Lower leg skin (tissue), 3 donors: Measurements from ENCODE around the gene PTCH1.

ENCODE experiments used
- POLR2A ChIP-seq, 2 donors: fragments of 450-650 bp; IDR thresholded peaks; one replicate each; pipeline ENCODE4 v1.6.1; 2016 to 2017; ENCODE audit warnings: antibody characterized with exemption in 2 of 2, mild to moderate bottlenecking in 1 of 2, moderate library complexity in 1 of 2
- TF ChIP-seq, protein P1 (sequence below), 3 donors: fragments of 450-650 bp; IDR thresholded peaks; one replicate each; pipeline ENCODE4 v1.5.1; 2016; ENCODE audit warnings: antibody characterized with exemption in 3 of 3, mild to moderate bottlenecking in 3 of 3, moderate library complexity in 2 of 3

DNA sequence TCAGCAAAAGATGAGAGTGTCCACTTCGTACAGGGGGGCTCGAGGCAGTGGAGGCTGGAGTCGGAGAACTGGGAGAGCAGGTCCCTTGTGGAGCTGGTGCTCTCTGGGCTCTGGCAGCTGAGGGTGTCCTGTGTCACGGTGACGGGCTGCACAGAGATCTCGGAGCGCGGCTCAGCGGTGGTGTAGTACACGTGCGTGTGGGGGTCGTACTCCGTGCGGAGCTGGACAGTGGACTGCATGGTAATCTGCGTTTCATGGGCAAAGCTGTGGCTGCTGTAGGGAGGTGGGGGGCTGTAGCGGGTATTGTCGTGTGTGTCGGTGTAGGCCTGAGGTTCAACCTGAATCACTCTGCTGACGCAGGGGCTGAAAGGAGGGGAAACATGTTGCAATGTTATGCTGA, 48.0 kb downstream of the PTCH1 start:
- no peak for TF ChIP-seq POLR2A (IDR thresholded peaks at IDR 0.05)
- TF ChIP-seq, protein P1, sequence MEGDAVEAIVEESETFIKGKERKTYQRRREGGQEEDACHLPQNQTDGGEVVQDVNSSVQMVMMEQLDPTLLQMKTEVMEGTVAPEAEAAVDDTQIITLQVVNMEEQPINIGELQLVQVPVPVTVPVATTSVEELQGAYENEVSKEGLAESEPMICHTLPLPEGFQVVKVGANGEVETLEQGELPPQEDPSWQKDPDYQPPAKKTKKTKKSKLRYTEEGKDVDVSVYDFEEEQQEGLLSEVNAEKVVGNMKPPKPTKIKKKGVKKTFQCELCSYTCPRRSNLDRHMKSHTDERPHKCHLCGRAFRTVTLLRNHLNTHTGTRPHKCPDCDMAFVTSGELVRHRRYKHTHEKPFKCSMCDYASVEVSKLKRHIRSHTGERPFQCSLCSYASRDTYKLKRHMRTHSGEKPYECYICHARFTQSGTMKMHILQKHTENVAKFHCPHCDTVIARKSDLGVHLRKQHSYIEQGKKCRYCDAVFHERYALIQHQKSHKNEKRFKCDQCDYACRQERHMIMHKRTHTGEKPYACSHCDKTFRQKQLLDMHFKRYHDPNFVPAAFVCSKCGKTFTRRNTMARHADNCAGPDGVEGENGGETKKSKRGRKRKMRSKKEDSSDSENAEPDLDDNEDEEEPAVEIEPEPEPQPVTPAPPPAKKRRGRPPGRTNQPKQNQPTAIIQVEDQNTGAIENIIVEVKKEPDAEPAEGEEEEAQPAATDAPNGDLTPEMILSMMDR (IDR thresholded peaks at IDR 0.05) = no peak
